NCI-H510A (cell line): Measurements from ENCODE around the gene MUC2.

ENCODE experiments used
- DNase-seq: peaks from one replicate; lab custom pipeline; 2025; lab: John Stamatoyannopoulos, UW

Gene MUC2

DNA sequence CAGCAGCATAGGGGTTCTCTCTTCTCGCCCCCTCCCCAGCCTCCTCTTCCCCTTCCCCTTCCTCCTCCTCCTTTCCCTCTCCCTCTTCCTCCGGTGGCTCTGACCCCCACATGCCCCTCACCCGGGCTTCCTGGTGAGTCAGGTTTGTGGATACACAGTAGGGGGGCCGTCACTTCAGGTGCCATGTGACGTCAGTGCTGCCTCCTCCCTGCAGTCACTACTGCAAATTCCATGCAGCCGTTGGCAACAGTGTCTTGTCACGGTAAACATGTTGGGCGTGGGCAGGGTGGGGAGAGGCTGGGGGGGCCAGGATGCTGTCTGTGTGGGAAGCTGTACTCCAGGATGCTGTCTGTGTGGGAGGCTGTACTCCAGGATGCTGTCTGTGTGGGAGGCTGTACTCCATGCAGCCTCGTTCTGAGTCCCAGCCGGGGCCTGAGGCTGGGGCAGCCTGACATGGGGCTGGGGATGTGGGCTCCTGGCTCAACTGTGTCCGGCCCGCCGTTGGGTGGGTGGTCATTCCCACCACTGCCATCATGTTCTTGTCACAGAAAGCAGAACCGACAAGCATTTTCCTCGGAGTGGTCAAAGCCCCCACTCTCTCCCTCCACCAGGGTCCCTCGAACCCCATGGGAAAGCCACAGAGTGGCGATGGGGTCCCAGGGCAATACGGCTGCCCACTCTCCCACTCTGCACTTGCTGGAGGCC, 2.4 kb upstream of the MUC2 start:
- no peak for DNase-seq

DNA sequence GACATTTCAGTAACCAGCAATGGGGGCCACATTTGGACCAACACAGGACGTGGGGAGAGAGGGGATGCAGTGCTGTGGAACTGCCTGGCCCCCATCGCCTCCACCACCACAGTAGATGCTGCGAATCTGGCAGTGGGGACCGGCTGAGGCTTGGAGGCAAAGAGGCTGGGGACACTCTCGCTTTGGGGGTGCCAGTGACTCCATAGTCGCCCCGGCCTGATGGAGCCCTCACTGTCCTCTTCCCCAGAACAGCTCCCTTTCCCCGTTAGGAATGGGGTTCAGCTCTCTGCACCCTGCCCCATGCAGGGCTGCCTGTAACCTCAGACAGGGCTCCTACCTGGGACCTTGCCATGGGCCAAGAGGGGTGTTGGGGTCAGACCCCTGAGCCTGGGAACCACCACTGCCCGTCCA, 1.8 kb upstream of the MUC2 start:
- no peak for DNase-seq

DNA sequence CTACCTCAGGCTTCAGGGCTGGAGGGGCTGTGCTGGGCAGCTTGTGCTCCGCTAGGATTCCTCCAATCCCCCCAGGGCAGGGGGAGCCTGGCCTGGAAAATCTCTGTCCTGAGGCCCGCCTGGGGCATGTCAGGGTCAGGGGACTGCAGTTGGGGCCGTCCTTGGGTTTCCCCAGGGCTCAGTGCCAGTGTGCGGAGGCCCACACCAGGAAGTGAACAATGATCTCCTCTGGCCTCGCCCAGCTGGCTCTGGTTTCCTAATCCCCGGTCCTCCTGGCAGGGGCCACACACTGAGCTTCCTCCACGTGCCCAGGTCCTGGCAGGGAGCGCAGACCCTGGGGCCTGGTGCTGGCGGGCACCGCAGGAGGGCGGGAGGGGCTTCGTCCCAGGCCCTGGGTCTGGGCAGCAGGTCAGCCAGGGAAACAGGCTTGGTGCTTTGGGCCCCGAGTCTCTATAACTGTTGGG, 1.4 kb upstream of the MUC2 start:
- no peak for DNase-seq

DNA sequence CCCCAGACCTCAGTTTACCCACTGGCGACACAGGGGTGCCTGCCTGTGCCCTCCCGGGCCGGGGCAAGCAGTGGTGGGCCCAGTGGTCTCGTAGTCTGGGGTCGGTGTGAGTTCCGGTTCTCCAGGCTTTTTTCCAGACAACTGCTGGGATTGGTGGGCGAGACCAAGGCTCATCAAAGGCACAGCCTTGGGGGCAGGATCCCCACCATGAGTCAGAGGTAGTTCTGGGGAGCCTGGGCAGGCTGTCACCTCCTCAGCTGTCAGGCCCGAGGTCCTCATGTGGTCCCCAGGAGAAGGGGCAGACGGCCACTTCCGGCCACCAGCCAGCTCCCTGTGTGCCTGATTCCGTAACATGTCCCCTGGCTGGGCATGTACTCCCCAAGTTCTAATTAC, 827 bp upstream of the MUC2 start:
- DNase-seq: no peak

DNA sequence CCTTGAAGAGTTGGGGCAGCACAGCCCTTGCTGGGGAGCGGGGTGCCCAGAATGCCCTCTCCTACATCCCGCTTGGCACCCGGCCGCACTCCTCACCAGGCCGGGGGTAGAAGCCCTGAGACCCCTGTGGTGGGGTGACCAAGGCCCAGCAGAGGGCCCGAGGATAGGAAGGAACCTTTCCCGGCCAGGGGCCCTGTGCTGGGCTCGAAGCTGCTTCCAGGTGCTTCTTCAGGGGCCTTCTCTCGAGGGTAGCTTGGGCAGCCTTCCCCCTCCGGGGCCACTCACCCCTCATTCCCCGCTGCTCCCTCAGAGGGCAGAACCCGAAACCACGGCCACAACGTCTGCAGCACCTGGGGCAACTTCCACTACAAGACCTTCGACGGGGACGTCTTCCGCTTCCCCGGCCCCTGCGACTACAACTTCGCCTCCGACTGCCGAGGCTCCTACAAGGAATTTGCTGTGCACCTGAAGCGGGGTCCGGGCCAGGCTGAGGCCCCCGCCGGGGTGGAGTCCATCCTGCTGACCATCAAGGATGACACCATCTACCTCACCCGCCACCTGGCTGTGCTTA, 752 bp downstream of the MUC2 start:
- DNase-seq: no peak

DNA sequence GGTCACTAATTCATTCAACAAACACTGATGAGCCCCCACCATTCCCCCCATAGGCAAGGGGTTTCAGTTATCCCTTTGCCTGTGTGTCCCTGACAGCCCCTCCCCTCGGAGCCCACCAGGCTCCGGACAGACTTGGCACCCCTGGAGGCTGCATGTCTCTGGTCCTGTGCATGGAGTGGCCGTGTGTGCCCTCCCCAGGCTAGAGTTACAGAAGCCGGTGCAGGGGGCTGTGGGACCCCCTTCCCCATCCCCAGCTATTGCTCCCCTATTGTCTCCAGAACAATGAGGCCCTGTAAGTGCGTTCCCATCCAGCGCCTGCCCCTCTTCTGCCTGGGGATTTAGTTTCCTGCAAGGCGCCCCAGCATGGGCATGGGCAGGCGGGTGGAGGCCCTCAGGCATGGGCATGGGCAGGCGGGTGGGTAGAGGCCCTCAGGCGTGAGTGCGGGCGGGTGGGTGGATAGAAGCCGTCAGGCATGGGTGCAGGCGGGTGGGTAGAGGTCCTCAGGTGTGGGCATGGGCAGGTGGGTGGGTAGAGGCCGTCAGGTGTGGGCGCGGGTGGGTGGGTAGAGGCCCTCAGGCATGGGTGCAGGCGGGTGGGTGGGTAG, 1.5 kb downstream of the MUC2 start:
- no peak for DNase-seq

DNA sequence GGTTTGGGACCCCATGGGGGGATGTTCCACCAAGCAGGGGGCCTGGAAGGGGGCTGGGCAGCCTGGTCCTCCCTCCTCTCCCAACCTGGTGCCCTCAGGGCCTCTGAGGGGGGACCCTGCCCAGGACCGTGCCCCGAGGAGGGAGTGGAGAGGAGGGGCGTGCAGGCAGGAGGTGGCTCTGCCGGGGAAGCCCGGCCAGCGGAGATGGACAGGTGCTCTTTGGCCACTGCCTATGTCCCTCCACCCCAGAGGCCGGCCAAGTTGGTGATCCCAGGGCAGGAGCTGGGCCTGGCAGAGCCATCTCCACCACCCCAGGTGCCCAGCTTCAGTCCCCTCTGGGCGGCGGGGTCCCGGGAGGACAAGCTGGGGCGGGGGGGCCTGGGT, 2.4 kb downstream of the MUC2 start:
- DNase-seq: no peak

DNA sequence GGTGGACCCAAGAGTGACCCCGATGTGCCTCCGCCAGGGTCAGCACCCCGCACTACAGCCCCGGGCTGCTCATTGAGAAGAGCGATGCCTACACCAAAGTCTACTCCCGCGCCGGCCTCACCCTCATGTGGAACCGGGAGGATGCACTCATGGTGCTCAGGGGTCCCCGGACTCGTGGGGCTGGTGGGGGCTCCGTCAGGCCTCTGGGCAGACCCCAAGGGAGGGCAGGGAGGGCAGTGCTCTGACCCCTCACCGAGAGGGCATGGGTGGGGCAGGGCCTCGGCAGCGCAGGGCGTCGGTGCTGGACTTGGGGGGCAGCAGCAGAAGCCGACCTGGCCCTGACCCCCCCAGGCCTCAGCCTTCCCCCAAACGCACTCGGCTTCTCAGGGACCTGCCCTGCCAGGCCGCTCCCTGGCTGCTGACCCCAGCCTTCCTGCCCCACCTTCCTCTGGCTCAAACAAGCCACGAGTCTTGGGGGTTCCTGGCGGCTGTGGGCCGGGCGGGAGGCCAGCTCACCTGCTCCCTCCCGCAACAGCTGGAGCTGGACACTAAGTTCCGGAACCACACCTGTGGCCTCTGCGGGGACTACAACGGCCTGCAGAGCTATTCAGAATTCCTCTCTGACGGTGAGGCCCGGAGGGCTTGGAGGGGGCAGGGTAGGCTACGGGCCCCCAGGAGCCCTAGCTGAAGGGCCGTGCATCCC, 2.9 kb downstream of the MUC2 start:
- DNase-seq: no peak

DNA sequence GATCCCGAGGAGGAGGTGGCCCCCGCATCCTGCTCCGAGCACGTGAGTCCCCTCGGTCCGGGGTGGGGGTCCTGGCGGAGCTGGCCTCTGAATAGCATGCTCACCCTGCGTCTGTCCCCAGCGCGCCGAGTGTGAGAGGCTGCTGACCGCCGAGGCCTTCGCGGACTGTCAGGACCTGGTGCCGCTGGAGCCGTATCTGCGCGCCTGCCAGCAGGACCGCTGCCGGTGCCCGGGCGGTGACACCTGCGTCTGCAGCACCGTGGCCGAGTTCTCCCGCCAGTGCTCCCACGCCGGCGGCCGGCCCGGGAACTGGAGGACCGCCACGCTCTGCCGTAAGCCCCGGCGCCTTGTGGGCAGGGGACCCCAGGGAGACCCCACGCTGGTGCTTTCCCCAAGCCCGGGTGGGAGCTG, 3.5 kb downstream of the MUC2 start:
- DNase-seq: no peak

DNA sequence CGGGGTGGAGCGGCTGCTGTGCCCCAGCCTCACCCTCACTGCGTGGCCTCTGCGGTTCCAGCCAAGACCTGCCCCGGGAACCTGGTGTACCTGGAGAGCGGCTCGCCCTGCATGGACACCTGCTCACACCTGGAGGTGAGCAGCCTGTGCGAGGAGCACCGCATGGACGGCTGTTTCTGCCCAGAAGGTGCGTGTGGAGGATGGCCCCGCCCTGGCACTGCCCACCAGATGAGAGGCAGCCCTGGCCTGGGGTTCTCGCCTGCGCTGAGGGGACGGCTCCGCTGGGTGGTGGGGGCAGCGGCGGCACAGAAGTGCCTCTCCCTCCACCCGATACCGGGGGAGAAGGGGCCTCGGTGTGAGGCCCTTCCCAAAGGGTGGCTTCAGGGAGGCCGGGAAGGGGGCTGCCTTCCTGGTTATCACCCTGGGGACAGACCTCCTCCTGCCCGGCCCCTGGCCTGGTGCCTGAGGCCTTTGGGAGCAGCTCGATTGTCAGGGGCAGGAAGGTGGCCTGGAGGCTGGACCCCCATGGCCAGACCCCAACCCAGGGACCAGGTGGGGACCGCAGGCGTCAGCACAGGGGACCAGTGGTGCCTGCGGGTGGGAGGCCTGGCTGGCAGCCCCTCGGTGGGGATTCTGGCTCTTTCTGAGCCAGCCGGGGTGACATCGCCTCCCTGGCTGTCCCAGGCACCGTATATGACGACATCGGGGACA, 7.1 kb downstream of the MUC2 start:
- no peak for DNase-seq

DNA sequence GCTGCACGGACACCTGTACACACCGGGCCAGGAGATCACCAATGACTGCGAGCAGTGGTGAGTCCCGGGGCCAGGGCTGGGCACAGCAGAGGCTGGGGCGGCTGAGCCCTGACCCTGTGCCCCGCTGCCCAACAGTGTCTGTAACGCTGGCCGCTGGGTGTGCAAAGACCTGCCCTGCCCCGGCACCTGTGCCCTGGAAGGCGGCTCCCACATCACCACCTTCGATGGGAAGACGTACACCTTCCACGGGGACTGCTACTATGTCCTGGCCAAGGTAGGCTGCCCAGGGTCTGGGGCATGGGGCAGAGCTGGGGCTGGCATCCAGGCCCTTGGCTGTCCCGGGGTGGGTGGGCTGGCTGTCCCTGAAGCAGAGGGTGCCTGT, 7.7 kb downstream of the MUC2 start:
- DNase-seq: no peak

DNA sequence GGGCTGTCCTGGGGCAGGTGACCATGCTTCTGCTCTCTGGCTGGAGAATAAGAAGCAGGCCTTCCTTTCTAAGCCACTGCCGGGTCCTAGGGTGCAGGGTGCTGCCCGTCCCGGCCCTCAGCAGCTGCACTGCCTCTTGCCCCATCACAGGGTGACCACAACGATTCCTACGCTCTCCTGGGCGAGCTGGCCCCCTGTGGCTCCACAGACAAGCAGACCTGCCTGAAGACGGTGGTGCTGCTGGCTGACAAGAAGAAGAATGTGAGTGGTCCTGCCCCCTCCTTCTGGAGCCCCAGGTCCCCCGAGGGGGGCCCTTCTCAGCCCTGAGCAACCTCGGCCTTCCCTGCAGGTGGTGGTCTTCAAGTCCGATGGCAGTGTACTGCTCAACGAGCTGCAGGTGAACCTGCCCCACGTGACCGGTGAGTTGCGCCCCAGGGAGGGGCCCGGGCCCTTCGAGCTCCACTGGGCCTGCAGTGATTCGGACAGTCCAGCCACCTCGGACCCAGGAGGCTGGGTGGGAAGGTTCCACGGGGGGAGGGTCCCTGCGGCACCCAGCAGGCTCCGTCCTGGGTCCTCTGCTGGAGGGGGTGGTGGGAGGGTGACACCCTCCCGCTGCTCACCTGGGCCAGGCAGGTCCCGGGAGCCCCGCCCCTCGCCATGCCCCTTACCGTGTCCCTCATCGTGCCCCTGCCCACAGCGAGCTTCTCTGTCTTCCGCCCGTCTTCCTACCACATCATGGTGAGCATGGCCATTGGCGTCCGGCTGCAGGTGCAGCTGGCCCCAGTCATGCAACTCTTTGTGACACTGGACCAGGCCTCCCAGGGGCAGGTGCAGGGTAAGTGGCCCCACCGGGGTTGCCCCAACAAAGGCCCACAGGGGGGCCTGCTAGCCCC, 8.3 kb downstream of the MUC2 start:
- DNase-seq: no peak

DNA sequence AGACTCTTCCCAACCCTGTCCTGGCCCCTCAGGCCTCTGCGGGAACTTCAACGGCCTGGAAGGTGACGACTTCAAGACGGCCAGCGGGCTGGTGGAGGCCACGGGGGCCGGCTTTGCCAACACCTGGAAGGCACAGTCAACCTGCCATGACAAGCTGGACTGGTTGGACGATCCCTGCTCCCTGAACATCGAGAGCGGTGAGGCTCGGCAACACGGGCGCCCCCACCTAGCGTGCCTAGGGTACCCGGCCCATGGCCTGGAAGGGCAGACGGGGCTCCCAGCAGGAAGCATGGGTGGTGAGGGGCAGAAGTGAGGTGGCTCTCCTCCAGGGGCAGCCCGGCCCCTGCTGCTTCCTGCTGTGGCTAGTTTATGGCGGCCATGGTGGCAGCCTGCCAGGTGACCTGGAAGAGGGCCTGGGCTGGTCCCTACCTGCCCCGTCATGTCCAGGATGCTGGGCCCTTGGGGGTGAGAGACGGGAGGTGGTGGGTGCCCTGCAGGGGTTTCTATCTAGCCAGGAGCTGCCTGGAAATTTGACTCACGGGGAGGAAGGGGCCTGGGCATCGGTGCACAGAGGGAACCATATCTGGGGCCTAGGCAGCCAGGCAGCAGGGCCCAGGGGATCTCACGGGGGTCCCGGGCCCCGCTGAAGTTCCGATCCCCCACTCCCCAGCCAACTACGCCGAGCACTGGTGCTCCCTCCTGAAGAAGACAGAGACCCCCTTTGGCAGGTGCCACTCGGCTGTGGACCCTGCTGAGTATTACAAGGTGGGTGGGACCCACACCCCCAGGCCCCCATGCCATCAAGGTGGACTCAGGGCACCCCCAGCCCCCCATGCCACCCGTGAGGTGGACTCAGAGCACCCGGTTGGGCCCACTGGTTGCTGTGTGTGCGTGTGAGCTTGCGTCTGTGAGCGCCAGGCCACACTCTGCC, 9.2 kb downstream of the MUC2 start:
- DNase-seq: no peak

DNA sequence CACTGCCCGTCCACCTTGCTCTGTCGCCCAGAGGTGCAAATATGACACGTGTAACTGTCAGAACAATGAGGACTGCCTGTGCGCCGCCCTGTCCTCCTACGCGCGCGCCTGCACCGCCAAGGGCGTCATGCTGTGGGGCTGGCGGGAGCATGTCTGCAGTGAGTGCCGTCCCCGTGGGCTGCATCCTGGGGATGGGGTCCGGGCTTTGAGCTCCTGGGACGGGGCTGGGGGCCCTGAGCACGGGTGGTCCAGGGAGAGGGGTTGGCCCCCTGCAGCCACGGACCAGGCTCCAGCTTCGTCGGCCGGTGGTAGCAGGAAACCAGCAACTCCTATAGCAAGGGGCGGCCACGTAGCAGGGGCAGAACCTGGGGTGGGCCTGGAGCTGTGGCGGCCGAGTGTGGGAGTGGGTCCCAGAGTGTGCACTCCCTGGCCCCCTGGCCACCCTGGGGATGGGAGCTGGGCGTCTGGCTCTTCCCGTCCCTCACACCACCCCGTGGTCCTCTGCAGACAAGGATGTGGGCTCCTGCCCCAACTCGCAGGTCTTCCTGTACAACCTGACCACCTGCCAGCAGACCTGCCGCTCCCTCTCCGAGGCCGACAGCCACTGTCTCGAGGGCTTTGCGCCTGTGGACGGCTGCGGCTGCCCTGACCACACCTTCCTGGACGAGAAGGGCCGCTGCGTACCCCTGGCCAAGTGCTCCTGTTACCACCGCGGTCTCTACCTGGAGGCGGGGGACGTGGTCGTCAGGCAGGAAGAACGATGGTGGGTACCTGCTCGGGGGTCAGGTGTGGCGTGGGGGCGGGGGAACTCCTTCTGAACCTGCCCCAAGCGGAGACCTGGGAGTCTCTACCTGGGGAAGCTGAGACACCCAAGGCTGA, 10.1 kb downstream of the MUC2 start:
- DNase-seq: no peak

DNA sequence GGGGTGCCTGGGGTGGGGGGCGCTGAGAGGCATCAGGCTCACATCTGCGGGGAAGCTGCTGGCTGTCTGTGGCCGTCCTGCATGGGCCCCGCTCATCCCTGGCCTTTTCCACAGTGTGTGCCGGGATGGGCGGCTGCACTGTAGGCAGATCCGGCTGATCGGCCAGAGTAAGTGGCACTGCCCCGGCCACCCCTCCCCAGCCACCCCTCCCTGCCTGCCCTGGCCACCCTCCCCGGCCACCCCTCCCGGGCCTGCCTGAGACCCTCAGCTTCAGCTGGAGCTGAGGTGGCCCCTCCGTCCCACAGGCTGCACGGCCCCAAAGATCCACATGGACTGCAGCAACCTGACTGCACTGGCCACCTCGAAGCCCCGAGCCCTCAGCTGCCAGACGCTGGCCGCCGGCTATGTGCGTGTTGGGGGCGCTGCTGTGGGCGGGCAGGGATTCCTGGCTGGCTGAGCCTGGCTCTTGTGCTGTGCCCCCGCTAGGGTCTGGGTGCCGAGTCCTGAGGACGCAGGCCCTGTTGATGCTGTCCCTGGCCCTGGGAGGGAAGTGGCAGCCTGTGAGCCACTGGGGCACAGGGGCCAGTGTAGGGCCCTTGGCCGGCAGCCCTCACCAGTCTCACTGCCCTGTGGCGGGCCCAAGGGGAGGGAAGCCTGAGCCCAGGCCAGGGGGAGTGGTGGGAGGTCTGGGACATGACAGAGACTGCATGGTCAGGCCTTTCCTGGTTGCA, 10.9 kb downstream of the MUC2 start:
- no peak for DNase-seq

DNA sequence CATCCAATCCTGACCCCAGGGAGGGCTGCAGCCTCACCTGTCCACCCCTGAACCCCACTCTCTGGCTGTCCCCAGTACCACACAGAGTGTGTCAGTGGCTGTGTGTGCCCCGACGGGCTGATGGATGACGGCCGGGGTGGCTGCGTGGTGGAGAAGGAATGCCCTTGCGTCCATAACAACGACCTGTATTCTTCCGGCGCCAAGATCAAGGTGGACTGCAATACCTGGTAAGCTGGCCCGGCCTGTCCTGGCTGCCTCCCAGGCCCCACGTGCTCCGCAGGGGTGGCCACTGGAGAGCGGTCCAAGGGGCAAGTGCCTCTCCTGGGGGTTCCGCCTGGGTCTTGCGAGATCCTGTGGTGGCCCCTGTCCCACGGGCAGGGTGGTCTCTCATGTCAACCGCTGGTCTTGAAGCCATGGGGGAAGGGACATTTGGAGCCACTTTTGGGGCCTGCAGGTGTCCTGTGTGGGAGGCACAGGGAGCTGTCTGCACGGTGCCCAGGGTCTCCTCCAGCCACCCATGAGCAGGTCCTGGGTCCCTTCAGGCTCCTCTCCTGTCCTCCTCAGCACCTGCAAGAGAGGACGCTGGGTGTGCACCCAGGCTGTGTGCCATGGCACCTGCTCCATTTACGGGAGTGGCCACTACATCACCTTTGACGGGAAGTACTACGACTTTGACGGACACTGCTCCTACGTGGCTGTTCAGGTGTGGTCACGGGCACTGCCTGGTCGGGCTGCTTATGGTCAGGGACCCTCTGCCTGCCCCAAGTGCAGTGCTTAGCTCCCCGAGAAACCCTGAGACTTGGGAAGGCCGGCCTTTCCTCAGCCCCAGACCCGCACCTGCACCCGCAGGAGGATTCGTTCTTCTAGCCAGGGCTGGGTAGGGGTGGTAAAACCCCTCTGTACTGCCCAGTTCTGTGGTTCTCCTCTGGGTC, 11.8 kb downstream of the MUC2 start:
- no peak for DNase-seq

DNA sequence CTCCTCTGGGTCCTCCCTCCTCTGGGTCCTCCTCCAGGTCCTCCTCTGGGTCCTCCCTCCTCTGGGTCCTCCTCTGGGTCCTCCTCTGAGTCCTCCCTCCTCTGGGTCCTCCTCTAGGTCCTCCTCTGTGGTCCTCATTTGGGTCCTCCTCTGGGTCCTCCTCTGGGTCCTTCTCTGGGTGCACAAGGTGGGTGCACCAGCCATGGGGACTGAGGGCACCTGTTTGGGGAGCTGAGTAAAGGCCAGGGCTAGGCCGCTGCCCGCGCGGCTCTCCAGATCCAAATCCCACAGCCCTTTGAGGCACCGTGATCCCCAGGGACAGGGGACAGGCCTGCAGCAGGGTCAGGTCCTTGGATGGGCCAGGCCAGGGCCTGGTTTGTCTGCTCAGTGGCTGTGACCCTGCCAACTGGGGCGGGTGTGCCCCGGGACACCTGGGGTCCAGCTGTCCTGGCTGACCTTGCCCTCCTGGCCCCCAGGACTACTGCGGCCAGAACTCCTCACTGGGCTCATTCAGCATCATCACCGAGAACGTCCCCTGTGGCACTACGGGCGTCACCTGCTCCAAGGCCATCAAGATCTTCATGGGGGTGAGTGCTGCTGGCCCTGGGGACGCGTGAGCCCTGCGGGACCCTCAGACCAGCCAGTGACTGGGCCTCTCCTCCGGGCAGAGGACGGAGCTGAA, 12.7 kb downstream of the MUC2 start:
- DNase-seq: no peak
